SK-N-SH (cell line): Measurements from ENCODE around the gene UBA3. TPM values are rescaled to one million over a fixed set of nuclear protein-coding genes. Genes with fewer than 3 reads are reported as not detected.
A peak's percentile ranks its signal among the peaks of the same experiment; 100 is the strongest.

Experiments used
- CTCF ChIA-PET: fragments of 300-600, 350-600 bp; formaldehyde crosslinking; extraction: SDS; loops from one replicate; lab custom pipeline; 2021; lab: Yijun Ruan, JAX
- POLR2A ChIA-PET: fragments of 350-600 bp; sonication (Branson Sonifier 250); formaldehyde crosslinking; extraction: SDS; loops from one replicate; lab custom pipeline; 2020; ENCODE audit warnings: antibody characterized with exemption, inconsistent platforms; lab: Yijun Ruan, JAX
- DNase-seq: peaks from one replicate; pipeline ENCODE4 v3.0.0; 2012
- H2AFZ ChIP-seq: fragments of 200-600 bp; sonication (generic); 2 replicates; pipeline ENCODE4 v1.8.1; 2016; ENCODE audit warnings: antibody characterized with exemption, mild to moderate bottlenecking, low read depth
- H3F3A ChIP-seq: fragments of 200-600 bp; sonication (generic); replicated peaks from 2 replicates; pipeline ENCODE3; 2016; ENCODE audit warnings: antibody characterized with exemption, mild to moderate bottlenecking; ENCODE audit not compliant: insufficient read depth
- H3K27ac ChIP-seq, 2 experiments: fragments of 200-500 bp in 1 of 2; fragments of 200-600 bp in 1 of 2; sonication (Bioruptor generic) in 1 of 2; sonication (generic), shearing (Covaris generic) in 1 of 2; 2 replicates each; pipeline versions ENCODE4 v1.5.1 to v1.6.1; 2014 to 2016; ENCODE audit warnings: low read depth in 2 of 2, inconsistent platforms in 1 of 2, low read length in 1 of 2, mild to moderate bottlenecking in 1 of 2, mixed read lengths in 1 of 2
- H3K27me3 ChIP-seq: fragments of 200-600 bp; sonication (generic), shearing (Covaris generic); 2 replicates; pipeline ENCODE4 v1.6.1; 2016; ENCODE audit warnings: mixed run types; ENCODE audit not compliant: insufficient read depth
- H3K36me3 ChIP-seq, 2 experiments: fragments of 200-500 bp in 1 of 2; fragments of 200-600 bp in 1 of 2; sonication (Bioruptor generic) in 1 of 2; sonication (generic) in 1 of 2; replicated peaks in 1 of 2; 2 replicates each; pipeline versions ENCODE3 to v1.5.1; 2014 to 2016; ENCODE audit warnings: low read length in 1 of 2, mild to moderate bottlenecking in 1 of 2; ENCODE audit not compliant: insufficient read depth in 2 of 2, control insufficient read depth in 1 of 2
- H3K4me1 ChIP-seq, 2 experiments: fragments of 200-500 bp in 1 of 2; fragments of 200-600 bp in 1 of 2; sonication (Bioruptor generic) in 1 of 2; sonication (generic), shearing (Covaris generic) in 1 of 2; 2 replicates each; pipeline versions ENCODE4 v1.5.1 to v1.6.1; 2014 to 2016; ENCODE audit warnings: low read depth in 1 of 2, low read length in 1 of 2, mixed run types in 1 of 2; ENCODE audit not compliant: insufficient read depth in 2 of 2, control insufficient read depth in 1 of 2
- H3K4me2 ChIP-seq: fragments of 200-600 bp; sonication (generic), shearing (Covaris generic); 2 replicates; pipeline ENCODE4 v1.6.1; 2017; ENCODE audit warnings: mixed run types
- H3K4me3 ChIP-seq, 2 experiments: fragments of 200-500 bp in 1 of 2; fragments of 200-600 bp in 1 of 2; sonication (Bioruptor generic) in 1 of 2; sonication (generic), shearing (Covaris generic) in 1 of 2; 2 replicates each; pipeline versions ENCODE4 v1.5.1 to v1.8.1; 2014 to 2016; ENCODE audit warnings: low read depth in 2 of 2, inconsistent platforms in 1 of 2, low read length in 1 of 2, mild to moderate bottlenecking in 1 of 2, mixed read lengths in 1 of 2, moderate library complexity in 1 of 2
- H3K79me2 ChIP-seq: fragments of 200-600 bp; sonication (generic); 2 replicates; pipeline ENCODE4 v1.8.1; 2017; ENCODE audit warnings: mild to moderate bottlenecking; ENCODE audit not compliant: insufficient read depth
- H3K9ac ChIP-seq: fragments of 200-600 bp; sonication (generic); 2 replicates; pipeline ENCODE4 v1.6.1; 2017; ENCODE audit warnings: mixed run types
- H3K9me2 ChIP-seq: fragments of 200-600 bp; sonication (generic); 2 replicates; pipeline ENCODE4 v1.6.1; 2017; ENCODE audit warnings: mixed run types
- H3K9me3 ChIP-seq: fragments of 200-600 bp; sonication (generic); 2 replicates; pipeline ENCODE4 v1.6.1; 2017; ENCODE audit warnings: mixed run types, mild to moderate bottlenecking, moderate library complexity
- H4K20me1 ChIP-seq: fragments of 200-600 bp; sonication (generic); 2 replicates; pipeline ENCODE4 v1.6.1; 2017; ENCODE audit warnings: mild to moderate bottlenecking, mixed run types; ENCODE audit not compliant: insufficient read depth
- ELF1 ChIP-seq: IDR thresholded peaks from 2 replicates; pipeline ENCODE4 v1.4.0; 2012
- EP300 ChIP-seq, 2 experiments: IDR thresholded peaks; 2 replicates each; pipeline versions ENCODE4 v1.4.0 to v1.6.1; 2012; ENCODE audit warnings: borderline replicate concordance in 1 of 2, low read depth in 1 of 2, low read length in 1 of 2
- EZH2phosphoT487 ChIP-seq: fragments of 200-600 bp; sonication (generic); IDR thresholded peaks from 2 replicates; pipeline ENCODE4 v1.6.1; 2017; ENCODE audit warnings: low read depth, mixed run types, mild to moderate bottlenecking, antibody characterized with exemption, moderate library complexity, borderline replicate concordance
- FOSL2 ChIP-seq: IDR thresholded peaks from 2 replicates; pipeline ENCODE4 v1.4.0; 2012; ENCODE audit warnings: low read depth, mild to moderate bottlenecking, moderate library complexity, borderline replicate concordance
- GABPA ChIP-seq: IDR thresholded peaks from 2 replicates; pipeline ENCODE4 v1.4.0; 2012; ENCODE audit warnings: low read depth, mild to moderate bottlenecking
- JUND ChIP-seq: IDR thresholded peaks from 2 replicates; pipeline ENCODE4 v1.4.0; 2012
- MEF2A ChIP-seq: IDR thresholded peaks from 2 replicates; pipeline ENCODE4 v1.4.0; 2012; ENCODE audit warnings: low read depth, borderline replicate concordance
- MXI1 ChIP-seq: IDR thresholded peaks from 2 replicates; pipeline ENCODE4 v1.6.1; 2012; ENCODE audit warnings: mild to moderate bottlenecking, low read depth, low read length, improper control_type of control experiment
- NRF1 ChIP-seq: IDR thresholded peaks from 2 replicates; pipeline ENCODE4 v1.6.1; 2012; ENCODE audit warnings: low read depth, mild to moderate bottlenecking, low read length
- RCOR1 ChIP-seq: fragments of 150-350 bp; IDR thresholded peaks from 2 replicates; pipeline ENCODE4 v1.6.1; 2017; ENCODE audit warnings: antibody characterized with exemption, low read length
- RXRA ChIP-seq: IDR thresholded peaks from 2 replicates; pipeline ENCODE4 v1.4.0; 2012; ENCODE audit warnings: low read depth, mild to moderate bottlenecking, borderline replicate concordance
- SIN3A ChIP-seq: IDR thresholded peaks from 2 replicates; pipeline ENCODE4 v1.6.1; 2012; ENCODE audit warnings: low read depth, mild to moderate bottlenecking, low read length, moderate library complexity, borderline replicate concordance
- SMC3 ChIP-seq: IDR thresholded peaks from 2 replicates; pipeline ENCODE4 v1.6.1; 2012; ENCODE audit warnings: low read depth, low read length, improper control_type of control experiment
- TAF1 ChIP-seq: IDR thresholded peaks from 2 replicates; pipeline ENCODE4 v1.6.1; 2012; ENCODE audit warnings: low read depth, mild to moderate bottlenecking, low read length, moderate library complexity, borderline replicate concordance
- TCF12 ChIP-seq: IDR thresholded peaks from 2 replicates; pipeline ENCODE4 v1.4.0; 2012
- TEAD4 ChIP-seq: IDR thresholded peaks from 2 replicates; pipeline ENCODE4 v1.4.0; 2012; ENCODE audit warnings: mild to moderate bottlenecking, borderline replicate concordance; ENCODE audit not compliant: insufficient read depth
- YY1 ChIP-seq: IDR thresholded peaks from 2 replicates; pipeline ENCODE4 v1.4.0; 2012; ENCODE audit warnings: low read depth, mild to moderate bottlenecking
- WGBS: methylation state at CpG from one replicate; pipeline ENCODE4 v1.1.6; 2017; ENCODE audit warnings: low lambda C conversion rate; 5-methylcytosine and 5-hydroxymethylcytosine counted together
- polyA plus RNA-seq, 3 experiments: library from polyadenylated mRNA; depleted of rRNA; stranded (reverse); fragments of >200 nt; gene quantifications; 2 replicates each; pipeline ENCODE4 v1.2.3, GENCODE V29; 2012
- TF ChIP-seq, protein P1 (sequence below): fragments of 150-350 bp; IDR thresholded peaks from 2 replicates; pipeline ENCODE4 v1.6.1; 2016; ENCODE audit warnings: mild to moderate bottlenecking, low read depth, low read length
- TF ChIP-seq, protein P2 (sequence below): fragments of 200-600 bp; sonication (generic); IDR thresholded peaks from 2 replicates; pipeline ENCODE4 v1.6.1; 2017; ENCODE audit warnings: antibody characterized with exemption, mild to moderate bottlenecking, moderate library complexity
- TF ChIP-seq, protein P3 (sequence below): IDR thresholded peaks from 2 replicates; pipeline ENCODE4 v1.4.0; 2012; ENCODE audit warnings: low read depth, borderline replicate concordance
- TF ChIP-seq, protein P4 (sequence below): IDR thresholded peaks from 2 replicates; pipeline ENCODE4 v1.4.0; 2012; ENCODE audit warnings: low read depth
- TF ChIP-seq, protein P5 (sequence below): IDR thresholded peaks from 2 replicates; pipeline ENCODE4; 2012
- TF ChIP-seq, protein P6 (sequence below): IDR thresholded peaks from 2 replicates; pipeline ENCODE4 v1.6.1; 2012; ENCODE audit warnings: mild to moderate bottlenecking, low read depth, low read length, moderate library complexity
- TF ChIP-seq, protein P7 (sequence below): IDR thresholded peaks from 2 replicates; pipeline ENCODE4 v1.4.0; 2012; ENCODE audit warnings: low read depth, borderline replicate concordance

The UBA3 gene
- polyA plus RNA-seq, 1 of the 3 experiments (the other 2 are of a cell fraction), result 43.0 TPM

DNA sequence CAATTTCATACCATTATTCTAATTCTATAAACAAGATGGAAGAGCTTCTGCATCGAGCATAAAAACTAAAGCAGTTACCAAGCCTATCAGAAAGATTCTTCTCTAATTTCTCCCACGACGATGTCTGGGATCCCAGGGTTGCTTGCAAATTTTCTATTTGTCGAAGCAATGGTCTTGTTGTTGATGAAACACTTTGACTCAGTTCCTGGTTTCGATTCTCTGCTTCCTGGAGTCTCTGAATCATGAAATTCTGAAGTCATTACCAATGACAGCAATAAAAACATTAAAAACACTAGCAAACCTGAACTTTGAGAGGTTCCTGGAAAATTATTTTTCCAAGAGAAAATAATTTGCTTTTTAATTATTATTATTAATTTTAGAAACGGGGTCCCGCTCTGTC lies 46.7 kb downstream of the UBA3 start:
- Histone ChIP-seq H3K9me2 (no peaks in the 10 kb centered on the region), H2AFZ (no peak overlapping the region), H3K9me3 (no peaks in the 10 kb centered on the region), H3K4me1 (peaks cover 0 to 20% of the 10 kb centered on the region in 2 experiments), H3K79me2 (peaks cover 35% of the 10 kb centered on the region), H3K4me2 (peak overlapping the region; percentile 62; the same call in 1 of the 2 replicates), H3K27me3 (no peaks in the 10 kb centered on the region), H3K9ac (peak overlapping the region; percentile 46), H3K27ac (peak overlapping the region in 1 of 2 experiments; percentile 91; a peak in 2 of 4 replicates), H3F3A (peaks cover 53% of the 10 kb centered on the region), H4K20me1 (no peaks in the 10 kb centered on the region), H3K4me3 (no peak overlapping the region), H3K36me3 (peaks cover 72 to 76% of the 10 kb centered on the region in 2 experiments)
- DNase-seq, result no peak
- ChIA-PET POLR2A (no interaction called here), CTCF (no interaction called here)
- 48% methylated on average over 7 of the region's 7 CpGs for WGBS
- TF ChIP-seq NRF1 (no peak), JUND (0 out of 2 replicates have a peak, but pooled peaks have one; percentile 18), RCOR1 (no peak), MEF2A (no peak), EP300 (IDR thresholded peaks at IDR 0.05; ENCODE audit: borderline replicate concordance in 1 of 2, low read depth in 1 of 2, low read length in 1 of 2) (no peak), EZH2phosphoT487 (no peak), SIN3A (no peak), TAF1 (no peak), RXRA (no peak), MXI1 (no peak), ELF1 (peak; percentile 54; the same call in 1 of the 2 replicates), YY1 (no peak), GABPA (no peak), TCF12 (peak; percentile 37; the same call in 1 of the 2 replicates), FOSL2 (peak; percentile 53; the same call in 1 of the 2 replicates), SMC3 (no peak), TEAD4 (no peak)
- TF ChIP-seq, protein P1, sequence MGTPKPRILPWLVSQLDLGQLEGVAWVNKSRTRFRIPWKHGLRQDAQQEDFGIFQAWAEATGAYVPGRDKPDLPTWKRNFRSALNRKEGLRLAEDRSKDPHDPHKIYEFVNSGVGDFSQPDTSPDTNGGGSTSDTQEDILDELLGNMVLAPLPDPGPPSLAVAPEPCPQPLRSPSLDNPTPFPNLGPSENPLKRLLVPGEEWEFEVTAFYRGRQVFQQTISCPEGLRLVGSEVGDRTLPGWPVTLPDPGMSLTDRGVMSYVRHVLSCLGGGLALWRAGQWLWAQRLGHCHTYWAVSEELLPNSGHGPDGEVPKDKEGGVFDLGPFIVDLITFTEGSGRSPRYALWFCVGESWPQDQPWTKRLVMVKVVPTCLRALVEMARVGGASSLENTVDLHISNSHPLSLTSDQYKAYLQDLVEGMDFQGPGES, result no peak
- TF ChIP-seq, protein P2, sequence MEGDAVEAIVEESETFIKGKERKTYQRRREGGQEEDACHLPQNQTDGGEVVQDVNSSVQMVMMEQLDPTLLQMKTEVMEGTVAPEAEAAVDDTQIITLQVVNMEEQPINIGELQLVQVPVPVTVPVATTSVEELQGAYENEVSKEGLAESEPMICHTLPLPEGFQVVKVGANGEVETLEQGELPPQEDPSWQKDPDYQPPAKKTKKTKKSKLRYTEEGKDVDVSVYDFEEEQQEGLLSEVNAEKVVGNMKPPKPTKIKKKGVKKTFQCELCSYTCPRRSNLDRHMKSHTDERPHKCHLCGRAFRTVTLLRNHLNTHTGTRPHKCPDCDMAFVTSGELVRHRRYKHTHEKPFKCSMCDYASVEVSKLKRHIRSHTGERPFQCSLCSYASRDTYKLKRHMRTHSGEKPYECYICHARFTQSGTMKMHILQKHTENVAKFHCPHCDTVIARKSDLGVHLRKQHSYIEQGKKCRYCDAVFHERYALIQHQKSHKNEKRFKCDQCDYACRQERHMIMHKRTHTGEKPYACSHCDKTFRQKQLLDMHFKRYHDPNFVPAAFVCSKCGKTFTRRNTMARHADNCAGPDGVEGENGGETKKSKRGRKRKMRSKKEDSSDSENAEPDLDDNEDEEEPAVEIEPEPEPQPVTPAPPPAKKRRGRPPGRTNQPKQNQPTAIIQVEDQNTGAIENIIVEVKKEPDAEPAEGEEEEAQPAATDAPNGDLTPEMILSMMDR, result no peak
- TF ChIP-seq, protein P3, sequence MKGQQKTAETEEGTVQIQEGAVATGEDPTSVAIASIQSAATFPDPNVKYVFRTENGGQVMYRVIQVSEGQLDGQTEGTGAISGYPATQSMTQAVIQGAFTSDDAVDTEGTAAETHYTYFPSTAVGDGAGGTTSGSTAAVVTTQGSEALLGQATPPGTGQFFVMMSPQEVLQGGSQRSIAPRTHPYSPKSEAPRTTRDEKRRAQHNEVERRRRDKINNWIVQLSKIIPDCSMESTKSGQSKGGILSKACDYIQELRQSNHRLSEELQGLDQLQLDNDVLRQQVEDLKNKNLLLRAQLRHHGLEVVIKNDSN, result no peak
- TF ChIP-seq, protein P4, sequence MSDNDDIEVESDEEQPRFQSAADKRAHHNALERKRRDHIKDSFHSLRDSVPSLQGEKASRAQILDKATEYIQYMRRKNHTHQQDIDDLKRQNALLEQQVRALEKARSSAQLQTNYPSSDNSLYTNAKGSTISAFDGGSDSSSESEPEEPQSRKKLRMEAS, result no peak
- TF ChIP-seq, protein P5, sequence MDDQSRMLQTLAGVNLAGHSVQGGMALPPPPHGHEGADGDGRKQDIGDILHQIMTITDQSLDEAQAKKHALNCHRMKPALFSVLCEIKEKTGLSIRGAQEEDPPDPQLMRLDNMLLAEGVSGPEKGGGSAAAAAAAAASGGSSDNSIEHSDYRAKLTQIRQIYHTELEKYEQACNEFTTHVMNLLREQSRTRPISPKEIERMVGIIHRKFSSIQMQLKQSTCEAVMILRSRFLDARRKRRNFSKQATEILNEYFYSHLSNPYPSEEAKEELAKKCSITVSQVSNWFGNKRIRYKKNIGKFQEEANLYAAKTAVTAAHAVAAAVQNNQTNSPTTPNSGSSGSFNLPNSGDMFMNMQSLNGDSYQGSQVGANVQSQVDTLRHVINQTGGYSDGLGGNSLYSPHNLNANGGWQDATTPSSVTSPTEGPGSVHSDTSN, result peak; percentile 23; the same call in 1 of the 2 replicates
- TF ChIP-seq, protein P6, sequence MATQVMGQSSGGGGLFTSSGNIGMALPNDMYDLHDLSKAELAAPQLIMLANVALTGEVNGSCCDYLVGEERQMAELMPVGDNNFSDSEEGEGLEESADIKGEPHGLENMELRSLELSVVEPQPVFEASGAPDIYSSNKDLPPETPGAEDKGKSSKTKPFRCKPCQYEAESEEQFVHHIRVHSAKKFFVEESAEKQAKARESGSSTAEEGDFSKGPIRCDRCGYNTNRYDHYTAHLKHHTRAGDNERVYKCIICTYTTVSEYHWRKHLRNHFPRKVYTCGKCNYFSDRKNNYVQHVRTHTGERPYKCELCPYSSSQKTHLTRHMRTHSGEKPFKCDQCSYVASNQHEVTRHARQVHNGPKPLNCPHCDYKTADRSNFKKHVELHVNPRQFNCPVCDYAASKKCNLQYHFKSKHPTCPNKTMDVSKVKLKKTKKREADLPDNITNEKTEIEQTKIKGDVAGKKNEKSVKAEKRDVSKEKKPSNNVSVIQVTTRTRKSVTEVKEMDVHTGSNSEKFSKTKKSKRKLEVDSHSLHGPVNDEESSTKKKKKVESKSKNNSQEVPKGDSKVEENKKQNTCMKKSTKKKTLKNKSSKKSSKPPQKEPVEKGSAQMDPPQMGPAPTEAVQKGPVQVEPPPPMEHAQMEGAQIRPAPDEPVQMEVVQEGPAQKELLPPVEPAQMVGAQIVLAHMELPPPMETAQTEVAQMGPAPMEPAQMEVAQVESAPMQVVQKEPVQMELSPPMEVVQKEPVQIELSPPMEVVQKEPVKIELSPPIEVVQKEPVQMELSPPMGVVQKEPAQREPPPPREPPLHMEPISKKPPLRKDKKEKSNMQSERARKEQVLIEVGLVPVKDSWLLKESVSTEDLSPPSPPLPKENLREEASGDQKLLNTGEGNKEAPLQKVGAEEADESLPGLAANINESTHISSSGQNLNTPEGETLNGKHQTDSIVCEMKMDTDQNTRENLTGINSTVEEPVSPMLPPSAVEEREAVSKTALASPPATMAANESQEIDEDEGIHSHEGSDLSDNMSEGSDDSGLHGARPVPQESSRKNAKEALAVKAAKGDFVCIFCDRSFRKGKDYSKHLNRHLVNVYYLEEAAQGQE, result no peak
- TF ChIP-seq, protein P7, sequence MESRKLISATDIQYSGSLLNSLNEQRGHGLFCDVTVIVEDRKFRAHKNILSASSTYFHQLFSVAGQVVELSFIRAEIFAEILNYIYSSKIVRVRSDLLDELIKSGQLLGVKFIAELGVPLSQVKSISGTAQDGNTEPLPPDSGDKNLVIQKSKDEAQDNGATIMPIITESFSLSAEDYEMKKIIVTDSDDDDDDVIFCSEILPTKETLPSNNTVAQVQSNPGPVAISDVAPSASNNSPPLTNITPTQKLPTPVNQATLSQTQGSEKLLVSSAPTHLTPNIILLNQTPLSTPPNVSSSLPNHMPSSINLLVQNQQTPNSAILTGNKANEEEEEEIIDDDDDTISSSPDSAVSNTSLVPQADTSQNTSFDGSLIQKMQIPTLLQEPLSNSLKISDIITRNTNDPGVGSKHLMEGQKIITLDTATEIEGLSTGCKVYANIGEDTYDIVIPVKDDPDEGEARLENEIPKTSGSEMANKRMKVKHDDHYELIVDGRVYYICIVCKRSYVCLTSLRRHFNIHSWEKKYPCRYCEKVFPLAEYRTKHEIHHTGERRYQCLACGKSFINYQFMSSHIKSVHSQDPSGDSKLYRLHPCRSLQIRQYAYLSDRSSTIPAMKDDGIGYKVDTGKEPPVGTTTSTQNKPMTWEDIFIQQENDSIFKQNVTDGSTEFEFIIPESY, result no peak
